HCT116 (cell line): Measurements from ENCODE around the gene PLEKHO1. TPM values are rescaled to one million over a fixed set of nuclear protein-coding genes. Genes with fewer than 3 reads are reported as not detected.
"Not testable (repeated sequence)": the region's sequence is repeated elsewhere in the genome, so short reads cannot be mapped to it uniquely, and the experiment has no call there.

Source experiments
- ATAC-seq: fragments of 200-7000 bp; cut with Tn5 transposase; 2 replicates; pipeline ENCODE4 v1.9.1; 2020; ENCODE audit warnings: mild to moderate bottlenecking, moderate library complexity
- BruUV-seq: library from RNA; stranded (reverse); fragments of 400-500 nt; replicated peaks from 2 replicates; lab custom pipeline; 2021; lab: Mats Ljungman, UMichigan
- CTCF ChIA-PET: fragments of 300-600 bp; sonication (Branson Sonifier 250); formaldehyde crosslinking; loops from one replicate; lab custom pipeline; 2021; ENCODE audit warnings: antibody characterized with exemption; lab: Charles Lee
- POLR2A ChIA-PET: fragments of 300-600, 350-600 bp; sonication (Branson Sonifier 250); formaldehyde crosslinking; loops from one replicate; lab custom pipeline; 2021; ENCODE audit warnings: antibody characterized with exemption; lab: Charles Lee
- RAD21 ChIA-PET, 2 experiments: fragments of 300-600 bp; sonication (Branson Sonifier 250); formaldehyde crosslinking; loops; one replicate each; lab custom pipeline; 2023; ENCODE audit warnings: low total read pairs in 2 of 2; ENCODE audit not compliant: uncharacterized antibody in 2 of 2, unreplicated experiment in 2 of 2, low non-redundant PET in 1 of 2; lab: Charles Lee
- DNase-seq: peaks from one replicate; pipeline ENCODE4 v3.0.0-alpha.2; 2010; ENCODE audit warnings: low read depth, low spot score
- H2AFZ ChIP-seq: fragments of 200-600 bp; shearing (Covaris generic), sonication (generic); 2 replicates; pipeline ENCODE4 v1.6.1; 2017; ENCODE audit warnings: low read depth, mixed run types, mixed read lengths, antibody characterized with exemption, low read length; ENCODE audit not compliant: poor library complexity, severe bottlenecking
- H3K27ac ChIP-seq: 2 replicates; pipeline ENCODE4 v1.5.1; 2012; ENCODE audit warnings: low read depth, low read length
- H3K27me3 ChIP-seq: fragments of 200-600 bp; sonication (generic); 2 replicates; pipeline ENCODE4 v1.6.1; 2016; ENCODE audit warnings: mixed run types, low read length, mixed read lengths; ENCODE audit not compliant: insufficient read depth
- H3K36me3 ChIP-seq, 2 experiments: fragments of 200-500 bp in 1 of 2; fragments of 200-600 bp in 1 of 2; sonication (Bioruptor generic) in 1 of 2; sonication (generic) in 1 of 2; 2 replicates each; pipeline versions ENCODE4 v1.5.1 to v1.6.1; 2014 to 2016; ENCODE audit warnings: low read length in 2 of 2, inconsistent platforms in 1 of 2, mixed read lengths in 1 of 2, mixed run types in 1 of 2; ENCODE audit not compliant: insufficient read depth in 2 of 2, control insufficient read depth in 1 of 2
- H3K4me1 ChIP-seq, 2 experiments: fragments of 200-600 bp in 1 of 2; sonication (generic) in 1 of 2; 2 replicates each; pipeline versions ENCODE4 v1.5.1 to v1.6.1; 2012 to 2017; ENCODE audit warnings: low read length in 2 of 2, inconsistent platforms in 1 of 2, mild to moderate bottlenecking in 1 of 2, mixed read lengths in 1 of 2, mixed run types in 1 of 2, moderate library complexity in 1 of 2; ENCODE audit not compliant: insufficient read depth in 2 of 2, control insufficient read depth in 1 of 2
- H3K4me2 ChIP-seq: fragments of 200-600 bp; sonication (generic); 2 replicates; pipeline ENCODE4 v1.6.1; 2017; ENCODE audit warnings: mixed run types, low read length, mixed read lengths
- H3K4me3 ChIP-seq, 2 experiments: fragments of 200-600 bp in 1 of 2; sonication (generic) in 1 of 2; replicated peaks in 1 of 2; 2 replicates each; pipeline ENCODE4 v1.5.1; 2011 to 2016; ENCODE audit warnings: low read length in 2 of 2, control low read depth in 1 of 2, low read depth in 1 of 2, mild to moderate bottlenecking in 1 of 2, mixed read lengths in 1 of 2, mixed run types in 1 of 2
- H3K79me2 ChIP-seq: fragments of 200-600 bp; sonication (generic); 2 replicates; pipeline ENCODE4 v1.6.1; 2017; ENCODE audit warnings: mild to moderate bottlenecking, mixed run types, low read length, moderate library complexity, mixed read lengths; ENCODE audit not compliant: insufficient read depth
- H3K9ac ChIP-seq: fragments of 200-600 bp; sonication (generic); 2 replicates; pipeline ENCODE4 v1.6.1; 2016; ENCODE audit warnings: low read length, mixed read lengths
- H3K9me2 ChIP-seq: fragments of 200-600 bp; sonication (generic), shearing (Covaris generic); 2 replicates; pipeline ENCODE4 v1.6.1; 2017; ENCODE audit warnings: mixed run types, mild to moderate bottlenecking, moderate library complexity; ENCODE audit not compliant: insufficient read depth
- H3K9me3 ChIP-seq, 2 experiments: fragments of 200-500 bp in 1 of 2; fragments of 200-600 bp in 1 of 2; sonication (Bioruptor generic) in 1 of 2; sonication (generic) in 1 of 2; 2 replicates each; pipeline ENCODE4 v1.6.1; 2014 to 2017; ENCODE audit warnings: low read length in 2 of 2, mixed read lengths in 2 of 2, inconsistent platforms in 1 of 2, low read depth in 1 of 2, mild to moderate bottlenecking in 1 of 2, mixed run types in 1 of 2, moderate library complexity in 1 of 2; ENCODE audit not compliant: control insufficient read depth in 1 of 2, insufficient read depth in 1 of 2
- H4K20me1 ChIP-seq: fragments of 200-600 bp; sonication (generic), shearing (Covaris generic); 2 replicates; pipeline ENCODE4 v1.6.1; 2017; ENCODE audit warnings: mixed run types, mild to moderate bottlenecking, moderate library complexity; ENCODE audit not compliant: insufficient read depth
- CBX3 ChIP-seq: IDR thresholded peaks from 2 replicates; pipeline ENCODE4 v1.6.1; 2012; ENCODE audit warnings: low read depth
- CEBPB ChIP-seq: IDR thresholded peaks from 2 replicates; pipeline ENCODE4 v1.6.1; 2012; ENCODE audit warnings: low read depth
- CTCF ChIP-seq, 3 experiments: fragments of 200-600 bp in 1 of 3; sonication (generic) in 1 of 3; IDR thresholded peaks in 2 of 3; conservative IDR thresholded peaks in 1 of 3; 2 replicates each; pipeline ENCODE4 v1.5.1; 2012 to 2017; ENCODE audit warnings: low read depth in 2 of 3, low read length in 2 of 3, antibody characterized with exemption in 1 of 3, borderline replicate concordance in 1 of 3, control low read depth in 1 of 3, mild to moderate bottlenecking in 1 of 3, mixed read lengths in 1 of 3, mixed run types in 1 of 3, moderate library complexity in 1 of 3; ENCODE audit not compliant: insufficient read depth in 1 of 3
- EGR1 ChIP-seq: IDR thresholded peaks from 2 replicates; pipeline ENCODE4 v1.6.1; 2012; ENCODE audit warnings: low read depth
- EZH2 ChIP-seq: fragments of 200-600 bp; sonication (generic); IDR thresholded peaks from 2 replicates; pipeline ENCODE4 v1.6.1; 2017; ENCODE audit warnings: antibody characterized with exemption, mixed run types
- EZH2phosphoT487 ChIP-seq: fragments of 200-600 bp; IDR thresholded peaks from 2 replicates; pipeline ENCODE4 v1.6.1; 2018; ENCODE audit warnings: antibody characterized with exemption, borderline replicate concordance
- FOSL1 ChIP-seq: IDR thresholded peaks from 2 replicates; pipeline ENCODE4 v1.6.1; 2012; ENCODE audit warnings: low read depth
- JUND ChIP-seq: IDR thresholded peaks from 2 replicates; pipeline ENCODE4 v1.6.1; 2012
- POLR2A ChIP-seq: IDR thresholded peaks from 2 replicates; pipeline ENCODE4 v1.7.0; 2011; ENCODE audit warnings: borderline replicate concordance; ENCODE audit not compliant: insufficient read depth, insufficient read length; ENCODE audit errors: extremely low read depth
- POLR2AphosphoS5 ChIP-seq: IDR thresholded peaks from 2 replicates; pipeline ENCODE4 v1.6.1; 2011; ENCODE audit warnings: mild to moderate bottlenecking, low read depth, low read length, moderate library complexity
- RAD21 ChIP-seq: IDR thresholded peaks from 2 replicates; pipeline ENCODE4 v1.6.1; 2012; ENCODE audit warnings: low read depth, mild to moderate bottlenecking
- SIN3A ChIP-seq: IDR thresholded peaks from 2 replicates; pipeline ENCODE4 v1.6.1; 2012; ENCODE audit warnings: low read depth
- SRF ChIP-seq: IDR thresholded peaks from 2 replicates; pipeline ENCODE4 v1.6.1; 2012; ENCODE audit warnings: low read depth
- TCF7L2 ChIP-seq: IDR thresholded peaks from 2 replicates; pipeline ENCODE4 v1.7.0; 2011; ENCODE audit warnings: borderline replicate concordance, inconsistent platforms; ENCODE audit not compliant: insufficient read depth, insufficient read length; ENCODE audit errors: extremely low read depth
- ZFX ChIP-seq: fragments of 450-650 bp; IDR thresholded peaks from 2 replicates; pipeline ENCODE4 v1.6.1; 2017
- intact Hi-C: fragments of 100-400 bp; cut with micrococcal nuclease; formaldehyde crosslinking; loops from 2 replicates; pipeline ENCODE4 v1.10.0; 2022
- total RNA-seq: library from RNA; stranded (reverse); gene quantifications from one replicate; pipeline ENCODE4 v1.2.1, GENCODE V29; 2021; ENCODE audit not compliant: unreplicated experiment
- TF ChIP-seq, protein P1 (sequence below): IDR thresholded peaks from 2 replicates; pipeline ENCODE4 v1.6.1; 2012
- TF ChIP-seq, protein P2 (sequence below): IDR thresholded peaks from 2 replicates; pipeline ENCODE4 v1.6.1; 2012
- TF ChIP-seq, protein P3 (sequence below): IDR thresholded peaks from 2 replicates; pipeline ENCODE4 v1.6.1; 2011; ENCODE audit warnings: mild to moderate bottlenecking, low read length, moderate library complexity; ENCODE audit not compliant: insufficient replicate concordance; ENCODE audit errors: extremely low read depth

PLEKHO1 gene
- total RNA-seq, 1 experiment from 2014 or later: 6.9 TPM

GRCh38 chr1:150185481-150185880, 35.8 kb downstream of the PLEKHO1 start:
- Histone ChIP-seq H3K4me3 (no peak overlapping the region), H3K9me2 (no peaks in the 10 kb centered on the region)
- intact Hi-C loops: loop anchor here (5.0 kb wide), 1 partner anchor 113 kb away; no protein-coding TSS in a partner anchor

GRCh38 chr1:150186438-150186788, 36.7 kb downstream of the PLEKHO1 start:
- H3K4me2 ChIP-seq: peak overlapping the region; percentile 55
- peak overlapping the region; percentile 61 for H3K27ac ChIP-seq

More at GRCh38 chr1:150185481-150185880, 35.8 kb downstream of the PLEKHO1 start:
- ChIA-PET RAD21 (no interaction called here), CTCF (no interaction called here), POLR2A (interaction anchor here (3.3 kb wide), 1 partner anchor 298 kb away, joined by 46 read pairs; a partner anchor contains a TSS)
- no peak for DNase-seq
- Histone ChIP-seq H3K27me3 (no peaks in the 10 kb centered on the region), H3K79me2 (no peaks in the 10 kb centered on the region), H3K9ac (peak overlapping the region; percentile 10; the same call in 1 of the 2 replicates), H3K27ac (peak overlapping the region; percentile 61; the same call in 1 of the 2 replicates), H4K20me1 (no peaks in the 10 kb centered on the region), H3K4me2 (peak overlapping the region; percentile 55), H2AFZ (peak overlapping the region; percentile 89), H3K4me1 (peaks cover 14 to 23% of the 10 kb centered on the region in 2 experiments), H3K36me3 (no peaks in the 10 kb centered on the region), H3K9me3 (no peaks in the 10 kb centered on the region)
- TF ChIP-seq EZH2phosphoT487 (no peak), EZH2 (no peak), ZFX (no peak), SRF (no peak), CBX3 (no peak), FOSL1 (no peak), SIN3A (no peak), EGR1 (no peak), CEBPB (no peak), POLR2AphosphoS5 (no peak), POLR2A (no peak), JUND (no peak), RAD21 (no peak), CTCF (IDR thresholded peaks at IDR 0.05 in 2 of 3, conservative IDR thresholded peaks at IDR 0.05 in 1 of 3; ENCODE audit: borderline replicate concordance in 1 of 3, insufficient read depth in 1 of 3, low read depth in 2 of 3, low read length in 2 of 3) (no peak), TCF7L2 (no peak)
- TF ChIP-seq, protein P1, sequence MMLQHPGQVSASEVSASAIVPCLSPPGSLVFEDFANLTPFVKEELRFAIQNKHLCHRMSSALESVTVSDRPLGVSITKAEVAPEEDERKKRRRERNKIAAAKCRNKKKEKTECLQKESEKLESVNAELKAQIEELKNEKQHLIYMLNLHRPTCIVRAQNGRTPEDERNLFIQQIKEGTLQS: no peak
- TF ChIP-seq, protein P2, sequence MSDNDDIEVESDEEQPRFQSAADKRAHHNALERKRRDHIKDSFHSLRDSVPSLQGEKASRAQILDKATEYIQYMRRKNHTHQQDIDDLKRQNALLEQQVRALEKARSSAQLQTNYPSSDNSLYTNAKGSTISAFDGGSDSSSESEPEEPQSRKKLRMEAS: no peak
- TF ChIP-seq, protein P3, sequence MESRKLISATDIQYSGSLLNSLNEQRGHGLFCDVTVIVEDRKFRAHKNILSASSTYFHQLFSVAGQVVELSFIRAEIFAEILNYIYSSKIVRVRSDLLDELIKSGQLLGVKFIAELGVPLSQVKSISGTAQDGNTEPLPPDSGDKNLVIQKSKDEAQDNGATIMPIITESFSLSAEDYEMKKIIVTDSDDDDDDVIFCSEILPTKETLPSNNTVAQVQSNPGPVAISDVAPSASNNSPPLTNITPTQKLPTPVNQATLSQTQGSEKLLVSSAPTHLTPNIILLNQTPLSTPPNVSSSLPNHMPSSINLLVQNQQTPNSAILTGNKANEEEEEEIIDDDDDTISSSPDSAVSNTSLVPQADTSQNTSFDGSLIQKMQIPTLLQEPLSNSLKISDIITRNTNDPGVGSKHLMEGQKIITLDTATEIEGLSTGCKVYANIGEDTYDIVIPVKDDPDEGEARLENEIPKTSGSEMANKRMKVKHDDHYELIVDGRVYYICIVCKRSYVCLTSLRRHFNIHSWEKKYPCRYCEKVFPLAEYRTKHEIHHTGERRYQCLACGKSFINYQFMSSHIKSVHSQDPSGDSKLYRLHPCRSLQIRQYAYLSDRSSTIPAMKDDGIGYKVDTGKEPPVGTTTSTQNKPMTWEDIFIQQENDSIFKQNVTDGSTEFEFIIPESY: no peak
- BruUV-seq: no TSS peak
- 0 out of 2 replicates have a peak, but pooled peaks have one; percentile 4 for ATAC-seq

More at GRCh38 chr1:150186438-150186788, 36.7 kb downstream of the PLEKHO1 start:
- Histone ChIP-seq H3K9ac (peak overlapping the region; percentile 37), H3K4me3 (peak overlapping the region; percentile 22 to 44; a peak in 3 of 4 replicates), H2AFZ (peak overlapping the region; percentile 89), H3K4me1 (peaks cover 14 to 23% of the 10 kb centered on the region in 2 experiments)
- RAD21 ChIA-PET: interaction anchor here in 1 of 2 experiments (1.2 to 1.3 kb wide), 2 partner anchors 113 to 298 kb away, joined by 4 to 9 read pairs; a partner anchor contains a TSS
- CTCF ChIA-PET: interaction anchor here (0.8 to 2.5 kb wide), 11 partner anchors 10 to 343 kb away, joined by 3 to 28 read pairs (median 6); partner anchors contain the start of gene MTMR11
- H3K79me2 ChIP-seq, H3K27me3 ChIP-seq, H3K9me3 ChIP-seq, H3K9me2 ChIP-seq, H3K36me3 ChIP-seq, H4K20me1 ChIP-seq, BruUV-seq: not testable (repeated sequence)
- DNase-seq (peak; percentile 8), ATAC-seq (peak; percentile 70)
- intact Hi-C loops: loop anchor here (5.0 kb wide), 1 partner anchor 114 kb away; no protein-coding TSS in a partner anchor
- POLR2A ChIA-PET: interaction anchor here (0.8 to 3.3 kb wide), 3 partner anchors 15 to 299 kb away, joined by 3 to 46 read pairs (median 5); a partner anchor contains a TSS
